DOHH2 (cell line): ENCODE measurements around the gene S100A16.
"Not testable (repeated sequence)": the region's sequence is repeated elsewhere in the genome, so short reads cannot be mapped to it uniquely, and the experiment has no call there.

Source experiments
- H3F3A ChIP-seq: fragments of 200-600 bp; sonication (generic), shearing (Covaris generic); 2 replicates; pipeline ENCODE4 v1.6.0; 2016; ENCODE audit warnings: antibody characterized with exemption, mild to moderate bottlenecking; ENCODE audit not compliant: control insufficient read depth, insufficient read depth
- H3K27ac ChIP-seq: fragments of 200-600 bp; sonication (generic); 2 replicates; pipeline ENCODE4 v1.5.1; 2014; ENCODE audit warnings: low read depth, mild to moderate bottlenecking, low read length, moderate library complexity
- H3K27me3 ChIP-seq: fragments of 200-600 bp; sonication (generic); 2 replicates; pipeline ENCODE4 v1.6.1; 2014; ENCODE audit warnings: mild to moderate bottlenecking, low read length, mixed read lengths; ENCODE audit not compliant: control insufficient read depth
- H3K36me3 ChIP-seq: fragments of 200-600 bp; sonication (generic); 2 replicates; pipeline ENCODE4 v1.6.1; 2014; ENCODE audit warnings: mild to moderate bottlenecking, low read length, moderate library complexity, mixed read lengths; ENCODE audit not compliant: control insufficient read depth
- H3K4me1 ChIP-seq: fragments of 200-600 bp; sonication (generic); 2 replicates; pipeline ENCODE4 v1.6.1; 2014; ENCODE audit warnings: mild to moderate bottlenecking, low read length, mixed read lengths; ENCODE audit not compliant: control insufficient read depth
- H3K4me2 ChIP-seq: fragments of 200-600 bp; sonication (generic); 2 replicates; pipeline ENCODE4 v1.6.0; 2014; ENCODE audit warnings: mild to moderate bottlenecking, low read length, moderate library complexity
- H3K4me3 ChIP-seq: fragments of 200-600 bp; sonication (generic); 2 replicates; pipeline ENCODE4 v1.5.1; 2014; ENCODE audit warnings: mild to moderate bottlenecking, low read length, mixed read lengths
- H3K79me2 ChIP-seq: fragments of 200-600 bp; sonication (generic); 2 replicates; pipeline ENCODE4 v1.6.1; 2014; ENCODE audit warnings: mild to moderate bottlenecking, low read length, mixed read lengths; ENCODE audit not compliant: control insufficient read depth
- H3K9me2 ChIP-seq: fragments of 200-600 bp; sonication (generic); replicated peaks from 2 replicates; pipeline ENCODE4 v1.6.1; 2014; ENCODE audit warnings: mild to moderate bottlenecking, low read length, mixed read lengths; ENCODE audit not compliant: control insufficient read depth
- H3K9me3 ChIP-seq: fragments of 200-600 bp; sonication (generic); 2 replicates; pipeline ENCODE4 v1.6.1; 2014; ENCODE audit warnings: antibody characterized with exemption, low read length, mixed read lengths; ENCODE audit not compliant: control insufficient read depth, insufficient read depth
- H4K20me1 ChIP-seq: fragments of 200-600 bp; sonication (generic); 2 replicates; pipeline ENCODE4 v1.6.0; 2014; ENCODE audit warnings: low read depth, mild to moderate bottlenecking, antibody characterized with exemption, low read length, moderate library complexity; ENCODE audit not compliant: control insufficient read depth, insufficient read depth
- CTCF ChIP-seq: fragments of 200-600 bp; sonication (generic); IDR thresholded peaks from one replicate; pipeline ENCODE4 v1.5.1; 2014; ENCODE audit warnings: antibody characterized with exemption, mild to moderate bottlenecking, low read depth, low read length; ENCODE audit not compliant: poor library complexity, severe bottlenecking
- EZH2phosphoT487 ChIP-seq: fragments of 200-600 bp; sonication (generic); IDR thresholded peaks from 2 replicates; pipeline ENCODE4 v1.6.1; 2017; ENCODE audit warnings: borderline replicate concordance, mild to moderate bottlenecking, antibody characterized with exemption, low read length, moderate library complexity, mixed read lengths

The S100A16 gene

GRCh38 chr1:153642161-153642560 lies 29.2 kb upstream of the S100A16 start:
- Histone ChIP-seq H3K36me3 (peaks cover 97% of the 10 kb centered on the region), H3F3A (peaks cover 17% of the 10 kb centered on the region), H3K27ac (no peak overlapping the region), H3K4me1 (no peaks in the 10 kb centered on the region), H3K4me3 (no peak overlapping the region), H3K79me2 (peaks cover 23% of the 10 kb centered on the region), H3K9me2 (no peaks in the 10 kb centered on the region), H4K20me1 (no peaks in the 10 kb centered on the region), H3K9me3 (no peaks in the 10 kb centered on the region), H3K27me3 (no peaks in the 10 kb centered on the region), H3K4me2 (no peak overlapping the region)
- no peak for TF ChIP-seq CTCF
- no peak for TF ChIP-seq EZH2phosphoT487

- H3K4me3 ChIP-seq = no peak overlapping the region
- peaks cover 1% of the 10 kb centered on the region for H3K4me1 ChIP-seq
- H3K9me2 ChIP-seq = no peaks in the 10 kb centered on the region
- no peak overlapping the region for H3K27ac ChIP-seq
- H3K79me2 ChIP-seq = peaks cover 36% of the 10 kb centered on the region
- H4K20me1 ChIP-seq = no peaks in the 10 kb centered on the region
- peaks cover 99% of the 10 kb centered on the region for H3K36me3 ChIP-seq
- H3K4me2 ChIP-seq = no peak overlapping the region
- no peaks in the 10 kb centered on the region for H3K27me3 ChIP-seq
- TF ChIP-seq EZH2phosphoT487 (no peak), CTCF (no peak)
- H3F3A ChIP-seq = peaks cover 10% of the 10 kb centered on the region; the same call in 1 of the 2 replicates
- H3K9me3 ChIP-seq = no peaks in the 10 kb centered on the region
Observed at GRCh38 chr1:153640861-153641260, 27.9 kb upstream of the S100A16 start.

- H3K9me2 ChIP-seq, H3K9me3 ChIP-seq, H3K27me3 ChIP-seq, H3F3A ChIP-seq, H4K20me1 ChIP-seq, H3K4me2 ChIP-seq, H3K4me1 ChIP-seq, H3K4me3 ChIP-seq, H3K27ac ChIP-seq: not testable (repeated sequence)
- Histone ChIP-seq H3K36me3 (peaks cover 99% of the 10 kb centered on the region), H3K79me2 (peaks cover 43% of the 10 kb centered on the region)
Observed at GRCh38 chr1:153640213-153640612, 27.3 kb upstream of the S100A16 start.

- TF ChIP-seq CTCF (no peak), EZH2phosphoT487 (no peak)
- Histone ChIP-seq H3K36me3 (peaks cover 90% of the 10 kb centered on the region), H3K9me3 (no peaks in the 10 kb centered on the region), H3K4me1 (peaks cover 8% of the 10 kb centered on the region), H4K20me1 (no peaks in the 10 kb centered on the region), H3K79me2 (peaks cover 52% of the 10 kb centered on the region), H3F3A (peaks cover 4% of the 10 kb centered on the region; the same call in 1 of the 2 replicates), H3K9me2 (no peaks in the 10 kb centered on the region), H3K4me3 (no peak overlapping the region), H3K27ac (no peak overlapping the region), H3K27me3 (no peaks in the 10 kb centered on the region), H3K4me2 (no peak overlapping the region)
Observed at GRCh38 chr1:153639280-153639679, 26.3 kb upstream of the S100A16 start.
